Activated CD4-positive, alpha-beta T cell treated with anti-CD3 and anti-CD28 coated beads, Interleukin-2, amount 10 ng/mL, durations not matched to agents 24 days and 14 days (primary cell): ENCODE data around the gene PGAM1. TPM values are rescaled to one million over a fixed set of nuclear protein-coding genes. Genes with fewer than 3 reads are reported as not detected.
A peak's percentile ranks its signal among the peaks of the same experiment; 100 is the strongest.
"Not testable (repeated sequence)": the region's sequence is repeated elsewhere in the genome, so short reads cannot be mapped to it uniquely, and the experiment has no call there.

Experiments
- DNase-seq: peaks from one replicate; pipeline ENCODE4 v3.0.0; 2022
- H3K27ac Mint-ChIP-seq: one replicate; pipeline ENCODE4 v1.8.0; 2022; ENCODE audit warnings: mild to moderate bottlenecking, mixed read lengths
- H3K27me3 Mint-ChIP-seq: one replicate; pipeline ENCODE4 v1.8.0; 2022; ENCODE audit warnings: mixed read lengths
- H3K36me3 Mint-ChIP-seq: one replicate; pipeline ENCODE4 v1.8.0; 2022; ENCODE audit warnings: low read depth, mild to moderate bottlenecking, mixed read lengths
- H3K4me1 Mint-ChIP-seq: one replicate; pipeline ENCODE4 v1.8.0; 2021; ENCODE audit warnings: mixed read lengths
- H3K4me3 Mint-ChIP-seq: one replicate; pipeline ENCODE4 v1.8.0; 2022; ENCODE audit warnings: mild to moderate bottlenecking, moderate library complexity, mixed read lengths
- H3K9me3 Mint-ChIP-seq: one replicate; pipeline ENCODE4 v1.8.0; 2021; ENCODE audit warnings: mixed read lengths
- intact Hi-C: fragments of 100-400 bp; cut with micrococcal nuclease; formaldehyde crosslinking; loops from one replicate; pipeline ENCODE4 v1.15.1; 2023
- total RNA-seq: library from RNA; stranded (reverse); gene quantifications from 2 replicates; pipeline ENCODE4 v1.2.3, GENCODE V29; 2022

PGAM1 gene
- total RNA-seq, 1 donor from 2014 or later: 1,086 TPM

DNA sequence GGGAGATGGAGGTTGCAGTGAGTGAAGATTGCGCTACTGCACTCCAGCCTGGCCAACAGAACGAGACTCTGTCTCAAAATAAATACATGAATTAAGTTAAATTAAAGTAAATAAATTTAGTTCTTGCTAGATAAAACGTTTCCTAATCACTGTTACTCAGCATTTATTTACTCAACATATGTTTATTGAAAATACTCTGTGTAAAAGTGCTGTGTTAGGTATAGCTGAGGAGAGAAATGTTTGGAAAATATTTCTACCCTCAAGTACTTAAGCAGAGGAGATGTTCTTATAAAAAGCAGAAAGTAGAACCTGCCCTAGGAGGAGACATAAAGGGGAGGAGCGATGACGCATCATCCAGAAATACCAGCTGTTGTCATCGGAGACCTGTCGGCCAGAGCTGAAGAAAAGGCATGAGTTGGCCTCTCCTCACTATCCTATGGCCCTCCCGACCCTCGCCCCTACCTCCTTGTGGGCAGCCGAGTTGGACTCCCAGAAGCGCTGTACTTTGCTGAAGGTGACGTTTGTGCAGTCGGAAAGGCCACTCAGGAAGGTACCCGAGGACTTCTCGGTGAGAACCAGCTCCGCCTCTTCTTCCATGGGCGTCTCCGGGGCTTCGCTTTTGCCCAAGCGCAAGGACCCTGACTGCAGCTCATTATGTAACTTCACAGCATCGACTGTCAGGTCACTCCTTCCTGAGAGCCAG, 26.0 kb upstream of the PGAM1 start:
- Mint-ChIP-seq H3K27ac (peak overlapping the region; percentile 94), H3K4me3 (peak overlapping the region; percentile 97), H3K27me3 (no peaks in the 10 kb centered on the region), H3K36me3 (peaks cover 19% of the 10 kb centered on the region), H3K9me3 (no peaks in the 10 kb centered on the region), H3K4me1 (peaks cover 15% of the 10 kb centered on the region)
- DNase-seq: peak; percentile 75
- intact Hi-C loops: loop anchor here (5.0 kb wide), 1 partner anchor 108 kb away; the partner anchor contains the start of gene ARHGAP19

DNA sequence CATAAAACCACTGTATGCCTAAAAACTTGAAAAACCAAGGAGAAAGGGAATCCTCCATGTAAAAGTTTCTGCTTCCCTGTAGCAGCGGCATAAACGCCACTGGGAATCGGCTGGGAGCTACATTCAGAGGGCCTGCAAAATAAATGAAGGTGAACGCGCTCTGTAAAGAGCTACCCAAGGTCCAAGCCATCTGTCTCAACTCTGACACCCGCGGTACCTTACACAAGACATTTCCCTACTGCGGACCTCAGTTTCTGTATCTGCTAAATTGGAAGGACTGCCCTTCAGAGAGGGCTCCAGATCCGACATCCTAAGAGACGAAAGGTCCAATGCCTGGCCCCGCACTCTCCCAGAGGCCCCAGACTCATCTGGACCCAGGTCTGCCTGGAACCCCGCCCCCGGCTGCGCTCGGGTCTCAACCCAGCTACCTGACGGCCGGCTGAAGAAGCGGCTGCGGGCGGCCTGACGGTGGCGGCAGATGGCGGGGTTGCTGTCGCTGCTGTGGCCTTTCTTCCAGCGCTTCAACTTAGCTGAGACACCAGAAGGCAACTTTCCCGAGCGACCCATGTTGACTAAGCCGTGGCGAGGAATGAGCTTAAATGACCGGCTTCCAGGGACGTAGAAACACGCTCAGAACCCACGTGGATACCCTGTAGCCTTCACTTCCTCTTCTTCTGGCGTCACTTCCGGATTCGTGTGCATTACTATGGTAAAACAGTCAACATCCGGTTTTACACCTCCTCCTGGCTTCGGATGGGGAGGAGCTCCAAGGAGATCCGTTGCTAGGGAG, 25.1 kb upstream of the PGAM1 start, which contains the start of gene RRP12:
Gene RRP12, minus strand, starts transcription at position 676 of the 790 bp plus-strand sequence. Its CDS starts 109 bp downstream, at position 567.
- Mint-ChIP-seq H3K36me3 (peaks cover 17% of the 10 kb centered on the region), H3K9me3 (no peaks in the 10 kb centered on the region), H3K27ac (peak within 1 kb of the TSS; percentile 94), H3K27me3 (no peaks in the 10 kb centered on the region), H3K4me3 (peak within 1 kb of the TSS; percentile 97), H3K4me1 (peaks cover 16% of the 10 kb centered on the region)
- intact Hi-C loops: loop anchor here (1.0 to 5.0 kb wide), 5 partner anchors 27 to 109 kb away; partner anchors contain the start of genes ARHGAP19, EXOSC1 and ZDHHC16
- DNase-seq: peak; percentile 97

DNA sequence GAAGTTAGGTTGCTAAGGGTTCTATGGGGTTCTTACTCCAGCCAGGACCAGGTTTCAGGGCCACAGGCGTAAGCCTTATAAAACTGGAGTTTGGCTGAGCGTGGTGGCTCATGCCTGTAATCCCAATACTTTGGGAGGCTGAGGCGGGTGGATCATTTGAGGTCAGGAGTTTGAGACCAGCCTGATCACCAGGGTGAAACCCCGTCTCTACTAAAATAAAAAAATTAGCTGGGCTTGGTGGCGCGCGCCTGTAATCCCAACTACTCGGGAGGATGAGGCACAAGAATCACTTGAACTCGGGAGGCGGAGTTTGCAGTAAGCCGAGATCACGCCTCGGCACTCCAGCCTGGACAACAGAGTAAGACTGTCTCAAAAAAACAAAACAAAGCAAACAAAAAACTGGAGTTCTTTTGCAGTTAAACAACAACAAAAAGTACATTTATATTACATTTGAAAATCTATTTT, 24.5 kb upstream of the PGAM1 start:
- H3K4me1 Mint-ChIP-seq: peaks cover 15% of the 10 kb centered on the region
- H3K4me3 Mint-ChIP-seq: peak overlapping the region; percentile 97
- peaks cover 11% of the 10 kb centered on the region for H3K36me3 Mint-ChIP-seq
- H3K9me3 Mint-ChIP-seq: no peaks in the 10 kb centered on the region
- DNase-seq: no peak
- intact Hi-C loops: loop anchor here (1.0 to 5.0 kb wide), 5 partner anchors 27 to 109 kb away; partner anchors contain the start of genes ARHGAP19, EXOSC1 and ZDHHC16
- H3K27ac Mint-ChIP-seq: peak overlapping the region; percentile 94
- no peaks in the 10 kb centered on the region for H3K27me3 Mint-ChIP-seq

DNA sequence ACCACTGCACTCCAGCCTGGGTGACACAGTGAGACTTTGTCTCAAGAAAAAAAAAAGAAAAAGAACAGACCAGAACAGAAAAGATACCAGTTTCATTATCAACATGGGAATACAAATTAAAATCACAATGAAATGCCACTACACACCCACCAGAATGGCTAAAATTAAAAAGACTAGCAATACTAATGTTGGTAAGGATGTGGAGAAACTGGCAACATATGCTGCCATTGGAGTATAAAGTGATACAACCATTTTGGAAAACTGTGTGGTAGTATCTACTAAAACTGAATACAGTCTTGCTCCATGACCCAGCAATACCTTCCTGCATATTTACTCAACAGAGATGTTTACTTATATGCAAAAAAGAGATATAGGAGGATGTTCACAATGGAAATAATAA, 21.9 kb upstream of the PGAM1 start:
- no peak for DNase-seq
- peaks cover 24% of the 10 kb centered on the region for H3K4me1 Mint-ChIP-seq
- no peak overlapping the region for H3K4me3 Mint-ChIP-seq
- H3K27ac Mint-ChIP-seq: no peak overlapping the region
- H3K27me3 Mint-ChIP-seq: no peaks in the 10 kb centered on the region
- H3K36me3 Mint-ChIP-seq: peaks cover 5% of the 10 kb centered on the region
- intact Hi-C loops: loop anchor here (5.0 kb wide), 1 partner anchor 112 kb away; the partner anchor contains the start of gene ARHGAP19
- H3K9me3 Mint-ChIP-seq: no peaks in the 10 kb centered on the region

DNA sequence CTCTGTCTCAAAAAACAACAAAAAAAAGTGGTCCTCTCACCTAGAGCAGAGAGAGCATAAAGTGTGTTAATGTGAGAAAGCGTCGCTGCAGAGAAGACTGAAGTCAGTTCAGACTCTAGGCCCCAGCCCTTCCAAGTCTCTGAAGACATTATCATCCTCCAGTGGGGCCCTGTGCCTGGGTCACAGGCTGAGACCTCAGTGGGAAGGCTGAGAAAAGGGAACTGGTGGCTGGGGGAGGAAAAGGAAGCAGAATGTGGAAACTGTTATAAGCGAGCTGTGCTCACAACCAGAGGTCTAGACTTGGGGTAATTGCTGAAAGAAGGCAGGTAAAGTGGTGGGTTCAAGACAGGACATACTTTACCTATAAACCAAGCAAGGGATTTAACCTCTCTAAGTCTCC, 19.9 kb upstream of the PGAM1 start:
- intact Hi-C loops: loop anchor here (2.0 kb wide), 1 partner anchor 147 kb away; no protein-coding TSS in a partner anchor
- peaks cover 17% of the 10 kb centered on the region for H3K4me1 Mint-ChIP-seq
- H3K27me3 Mint-ChIP-seq: no peaks in the 10 kb centered on the region
- no peak overlapping the region for H3K4me3 Mint-ChIP-seq
- no peak for DNase-seq
- no peak overlapping the region for H3K27ac Mint-ChIP-seq
- no peaks in the 10 kb centered on the region for H3K9me3 Mint-ChIP-seq
- no peaks in the 10 kb centered on the region for H3K36me3 Mint-ChIP-seq

DNA sequence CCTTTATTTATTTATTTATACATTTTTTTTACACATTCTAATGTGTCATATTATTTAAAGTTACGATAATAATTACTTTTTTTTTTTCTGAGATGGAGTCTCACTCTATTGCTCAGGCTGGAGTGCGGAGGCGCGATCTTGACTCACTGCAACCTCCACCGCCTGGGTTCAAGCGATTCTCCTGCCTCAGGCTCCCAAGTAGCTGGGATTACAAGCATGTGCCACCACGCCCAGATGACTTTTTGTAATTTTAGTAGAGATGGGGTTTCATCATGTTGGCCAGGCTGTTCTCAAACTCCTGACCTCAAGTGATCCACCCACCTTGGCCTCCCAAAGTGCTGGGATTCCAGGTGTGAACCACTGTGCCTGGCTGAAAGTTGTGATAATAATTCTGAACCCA, 19.5 kb upstream of the PGAM1 start:
- intact Hi-C loops: loop anchor here (2.0 kb wide), 1 partner anchor 146 kb away; no protein-coding TSS in a partner anchor
- H3K27me3 Mint-ChIP-seq, H3K9me3 Mint-ChIP-seq, H3K27ac Mint-ChIP-seq, H3K36me3 Mint-ChIP-seq, DNase-seq, H3K4me3 Mint-ChIP-seq: not testable (repeated sequence)
- peaks cover 14% of the 10 kb centered on the region for H3K4me1 Mint-ChIP-seq

DNA sequence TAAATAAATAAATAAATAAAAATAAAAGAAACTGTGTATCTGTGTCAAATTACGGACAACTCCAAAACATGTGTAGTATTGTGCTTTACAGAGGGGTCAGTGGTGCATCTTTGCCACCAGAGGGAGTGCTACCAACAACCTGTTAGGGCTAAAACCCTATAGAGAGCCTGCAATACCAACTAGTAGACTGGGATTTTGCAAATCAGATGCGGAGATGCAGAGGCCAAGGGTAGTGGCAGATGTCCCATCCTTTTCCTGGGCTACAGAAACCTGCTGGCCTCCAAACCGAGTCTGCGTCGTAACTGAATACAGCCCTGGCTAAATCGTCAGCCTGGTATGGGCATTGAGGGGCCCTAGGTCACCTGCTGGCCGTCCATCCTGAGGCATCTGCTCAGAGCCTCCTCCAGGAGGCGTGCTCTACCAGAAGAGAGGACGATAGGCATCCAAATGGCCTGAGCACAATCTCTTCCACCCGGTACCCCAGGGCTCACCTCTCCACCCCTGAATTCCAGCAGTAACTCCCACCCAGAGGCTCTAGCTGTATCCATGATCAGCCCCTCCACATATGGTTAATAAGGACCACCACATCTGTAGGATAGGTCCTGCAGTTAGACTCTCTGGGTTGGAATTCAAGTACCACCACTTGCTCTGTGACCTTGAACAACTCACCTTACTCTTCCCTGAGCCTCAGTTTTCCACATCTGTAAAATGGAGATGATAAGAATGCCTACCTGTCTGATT, 18.6 kb upstream of the PGAM1 start:
- peak overlapping the region; percentile 63 for H3K27ac Mint-ChIP-seq
- no peaks in the 10 kb centered on the region for H3K27me3 Mint-ChIP-seq
- H3K4me3 Mint-ChIP-seq: peak overlapping the region; percentile 73
- DNase-seq: peak; percentile 90
- intact Hi-C loops: loop anchor here (1.0 to 2.0 kb wide), 3 partner anchors 21 to 145 kb away; partner anchors contain the start of genes EXOSC1 and ZDHHC16
- H3K4me1 Mint-ChIP-seq: peaks cover 13% of the 10 kb centered on the region
- H3K36me3 Mint-ChIP-seq: no peaks in the 10 kb centered on the region
- H3K9me3 Mint-ChIP-seq: no peaks in the 10 kb centered on the region

DNA sequence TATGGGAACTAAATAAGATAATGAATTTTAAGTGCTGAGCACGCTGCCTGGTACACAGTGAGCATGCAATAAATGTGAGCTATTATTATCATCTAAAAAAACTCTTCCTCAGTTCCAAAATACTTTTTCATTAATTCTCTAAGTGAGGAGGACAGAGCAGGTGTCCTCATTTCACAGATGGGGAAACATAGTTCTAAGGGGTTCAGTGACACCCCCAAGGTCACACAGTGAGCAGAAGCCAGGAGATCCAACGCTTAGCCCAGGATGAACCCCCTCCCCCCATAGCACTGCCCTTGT, 18.1 kb upstream of the PGAM1 start:
- intact Hi-C loops: loop anchor here (1.0 to 2.0 kb wide), 3 partner anchors 20 to 145 kb away; partner anchors contain the start of genes EXOSC1 and ZDHHC16
- H3K9me3 Mint-ChIP-seq: no peaks in the 10 kb centered on the region
- H3K27me3 Mint-ChIP-seq: no peaks in the 10 kb centered on the region
- no peak for DNase-seq
- H3K36me3 Mint-ChIP-seq: no peaks in the 10 kb centered on the region
- no peak overlapping the region for H3K4me3 Mint-ChIP-seq
- H3K27ac Mint-ChIP-seq: peak overlapping the region; percentile 63
- H3K4me1 Mint-ChIP-seq: peaks cover 18% of the 10 kb centered on the region

DNA sequence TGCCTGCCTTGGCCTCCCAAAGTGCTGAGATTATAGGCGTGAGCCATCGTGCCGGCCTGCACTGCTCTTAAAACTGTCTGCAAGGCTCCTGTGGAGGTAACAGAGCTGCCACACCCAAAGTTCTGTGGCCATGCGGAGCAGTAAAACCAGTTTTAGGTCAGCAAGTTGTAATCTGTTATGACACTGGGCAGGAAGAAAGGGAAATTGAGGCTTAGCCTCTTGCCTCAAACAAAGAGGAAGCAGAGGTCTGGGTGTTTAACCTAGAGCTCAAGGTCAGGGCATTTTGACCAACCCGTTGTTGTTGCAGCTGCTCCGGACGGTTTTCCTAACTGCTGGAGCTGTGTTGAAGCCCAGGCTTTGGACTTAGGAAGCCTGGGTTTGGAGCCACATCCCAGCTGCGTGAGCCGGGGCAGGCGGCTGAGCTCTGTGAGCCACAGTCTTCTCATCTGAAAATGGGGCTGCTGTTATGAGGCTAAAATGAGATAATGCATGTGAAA, 17.4 kb upstream of the PGAM1 start:
- Mint-ChIP-seq H3K4me1 (peaks cover 22% of the 10 kb centered on the region), H3K9me3 (no peaks in the 10 kb centered on the region), H3K36me3 (no peaks in the 10 kb centered on the region), H3K27me3 (no peaks in the 10 kb centered on the region), H3K4me3 (no peak overlapping the region), H3K27ac (no peak overlapping the region)
- DNase-seq: no peak
- intact Hi-C loops: no loop called here

DNA sequence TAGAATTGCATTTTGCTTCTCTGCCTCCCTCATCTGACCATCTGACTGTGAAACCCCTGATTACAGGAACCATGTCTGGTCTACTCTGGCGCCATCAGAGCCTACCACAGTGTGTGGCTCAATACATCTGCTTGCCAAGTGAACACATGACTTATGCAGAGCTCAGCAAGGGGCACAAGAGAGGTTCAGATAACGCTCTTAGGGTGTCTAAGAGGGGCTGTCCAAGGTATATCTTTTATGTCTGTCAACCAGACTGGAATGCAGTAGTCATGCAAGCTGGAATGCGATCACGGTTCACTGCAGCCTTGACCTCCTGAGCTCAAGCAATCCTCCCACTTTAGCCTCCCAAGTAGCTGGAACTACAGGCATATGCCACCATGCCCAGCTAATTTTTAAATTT, 14.6 kb upstream of the PGAM1 start:
- H3K9me3 Mint-ChIP-seq: no peaks in the 10 kb centered on the region
- no peak overlapping the region for H3K4me3 Mint-ChIP-seq
- no peaks in the 10 kb centered on the region for H3K27me3 Mint-ChIP-seq
- H3K4me1 Mint-ChIP-seq: peaks cover 40% of the 10 kb centered on the region
- H3K36me3 Mint-ChIP-seq: peaks cover 1% of the 10 kb centered on the region
- H3K27ac Mint-ChIP-seq: no peak overlapping the region
- intact Hi-C loops: no loop called here
- DNase-seq: peak; percentile 55

DNA sequence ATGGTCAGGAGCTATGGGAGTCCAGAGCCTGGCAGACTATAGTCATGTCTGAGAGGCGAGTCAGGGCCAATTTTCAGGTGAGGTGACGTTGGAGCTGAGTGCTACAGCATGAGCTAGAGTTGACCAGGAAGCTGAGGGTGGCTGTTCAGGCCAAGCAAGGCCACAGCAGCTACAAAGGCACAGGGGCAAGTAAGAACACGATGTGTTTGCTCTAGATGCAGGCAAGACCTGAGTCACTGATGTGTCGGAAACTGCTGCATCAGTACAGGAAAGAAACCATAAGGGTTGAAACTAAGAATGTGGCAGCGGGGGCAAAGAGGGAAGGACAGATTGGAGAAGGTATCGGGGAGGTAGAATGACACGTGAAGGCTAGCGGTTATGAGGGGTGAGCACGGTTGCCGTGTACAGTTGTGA, 13.1 kb upstream of the PGAM1 start:
- peak overlapping the region; percentile 49 for H3K4me3 Mint-ChIP-seq
- peaks cover 1% of the 10 kb centered on the region for H3K36me3 Mint-ChIP-seq
- H3K27ac Mint-ChIP-seq: peak overlapping the region; percentile 84
- intact Hi-C loops: loop anchor here (1.0 kb wide), 1 partner anchor 10 kb away; no protein-coding TSS in a partner anchor
- no peaks in the 10 kb centered on the region for H3K9me3 Mint-ChIP-seq
- DNase-seq: peak; percentile 83
- no peaks in the 10 kb centered on the region for H3K27me3 Mint-ChIP-seq
- H3K4me1 Mint-ChIP-seq: peaks cover 42% of the 10 kb centered on the region

DNA sequence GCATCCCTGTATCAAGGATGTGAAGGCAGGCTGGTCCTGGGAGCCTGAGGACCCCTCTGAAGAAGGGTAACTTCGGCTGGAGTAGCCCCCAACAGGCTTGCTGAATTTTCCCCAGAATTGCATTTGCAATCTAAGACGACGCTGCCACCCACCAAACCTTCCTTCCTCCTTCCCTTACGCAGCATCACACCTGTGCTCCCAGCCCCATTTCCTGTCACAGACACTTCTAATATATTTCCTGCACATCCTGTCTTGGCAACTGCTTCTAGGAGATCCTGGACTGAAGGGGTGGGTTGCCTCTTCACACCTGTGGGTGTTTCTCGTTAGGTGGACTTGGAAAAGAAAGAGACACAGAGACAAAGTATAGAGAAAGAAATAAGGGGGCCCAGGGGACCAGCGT, 9.4 kb upstream of the PGAM1 start:
- Mint-ChIP-seq H3K4me1 (peaks cover 60% of the 10 kb centered on the region), H3K36me3 (peaks cover 4% of the 10 kb centered on the region), H3K27me3 (no peaks in the 10 kb centered on the region), H3K4me3 (peak overlapping the region; percentile 33), H3K9me3 (no peaks in the 10 kb centered on the region), H3K27ac (peak overlapping the region; percentile 79)
- intact Hi-C loops: no loop called here
- peak; percentile 65 for DNase-seq

DNA sequence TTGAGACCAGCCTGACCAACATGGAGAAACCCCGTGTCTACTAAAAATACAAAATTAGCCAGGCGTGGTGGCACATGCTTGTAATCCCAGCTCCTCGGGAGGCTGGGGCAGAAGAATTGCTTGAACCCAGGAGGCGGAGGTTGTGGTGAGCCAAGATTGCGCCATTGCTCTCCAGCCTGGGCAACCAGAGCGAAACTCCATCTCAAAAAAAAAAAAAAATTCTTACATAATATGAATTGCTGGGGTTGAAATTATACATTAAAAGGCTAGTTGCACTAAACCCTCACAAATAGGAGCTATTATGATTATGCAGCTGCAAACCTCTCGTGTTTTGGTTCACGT, 2.3 kb upstream of the PGAM1 start:
- Mint-ChIP-seq H3K27ac (peak overlapping the region; percentile 97), H3K36me3 (peaks cover 32% of the 10 kb centered on the region), H3K4me3 (peak overlapping the region; percentile 75), H3K4me1 (peaks cover 42% of the 10 kb centered on the region)
- intact Hi-C loops: loop anchor here (1.0 to 10.0 kb wide), 3 partner anchors 10 to 589 kb away; partner anchors contain the start of genes LCOR and ZFYVE27
- H3K27me3 Mint-ChIP-seq, DNase-seq, H3K9me3 Mint-ChIP-seq: not testable (repeated sequence)
